Muscle layer of colon (tissue), 2 donors: ENCODE data around the gene CDC45.

Experiments used
- H3K27ac ChIP-seq: one replicate; pipeline ENCODE4 v1.7.0; 2013; ENCODE audit warnings: low read depth, mild to moderate bottlenecking, low read length, moderate library complexity
- H3K27me3 ChIP-seq, 2 donors: one replicate each; pipeline ENCODE4 v1.7.0; 2013; ENCODE audit warnings: low read length in 2 of 2, mild to moderate bottlenecking in 2 of 2; ENCODE audit not compliant: insufficient read depth in 2 of 2, control insufficient read depth in 1 of 2
- H3K36me3 ChIP-seq: one replicate; pipeline ENCODE4 v1.7.0; 2013; ENCODE audit warnings: mild to moderate bottlenecking, low read length; ENCODE audit not compliant: insufficient read depth
- H3K4me1 ChIP-seq: one replicate; pipeline ENCODE4 v1.7.0; 2013; ENCODE audit warnings: mild to moderate bottlenecking, low read length; ENCODE audit not compliant: insufficient read depth
- H3K4me3 ChIP-seq, 2 donors: one replicate each; pipeline ENCODE4 v1.7.0; 2013; ENCODE audit warnings: low read length in 2 of 2, low read depth in 1 of 2, mild to moderate bottlenecking in 1 of 2, moderate library complexity in 1 of 2
- H3K9ac ChIP-seq: one replicate; pipeline ENCODE4 v1.7.0; 2013; ENCODE audit warnings: low read length
- H3K9me3 ChIP-seq: one replicate; pipeline ENCODE4 v1.7.0; 2013; ENCODE audit warnings: mild to moderate bottlenecking, low read length
- donor health status: abdominal sarcoma.
- donor health status: Adenocarcinoma of cecum.

Gene CDC45

DNA sequence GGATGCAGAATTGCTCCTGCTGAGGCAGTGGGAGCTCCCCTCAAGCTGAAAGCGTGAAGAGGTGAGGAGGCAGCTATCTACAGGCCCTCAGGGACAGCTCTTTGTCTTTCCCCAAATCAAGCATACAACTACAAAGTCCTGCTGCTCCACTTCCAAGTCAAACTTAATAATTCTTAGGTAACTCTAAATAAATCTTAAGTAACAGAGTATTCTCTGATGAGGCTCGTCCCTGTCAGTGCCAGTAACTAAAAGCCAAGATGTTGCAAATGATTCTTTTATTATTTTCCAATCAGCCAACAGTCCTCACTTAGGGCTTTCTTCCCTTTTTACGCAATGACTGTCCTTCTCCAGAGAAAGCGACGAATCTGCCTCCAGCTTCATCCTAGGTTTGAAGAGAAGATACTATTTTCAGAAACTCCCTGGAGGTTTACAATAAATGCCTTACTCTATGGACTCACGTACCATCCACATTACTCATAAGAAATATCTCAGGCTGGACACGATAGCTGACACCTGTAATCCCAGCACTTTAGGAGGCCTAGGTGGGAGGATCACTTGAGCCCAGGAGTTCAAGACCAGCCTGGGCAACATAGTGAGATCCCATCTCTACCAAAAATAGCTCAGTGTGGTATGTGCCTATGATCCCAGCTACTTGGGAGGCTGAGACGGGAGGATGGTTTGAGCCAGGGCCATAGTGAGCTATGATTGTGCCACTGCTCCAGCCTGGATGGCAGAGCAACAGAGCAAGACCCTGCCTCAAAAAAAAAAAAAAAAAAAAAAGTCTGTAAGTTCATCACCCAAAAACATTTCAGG lies 29.2 kb upstream of the CDC45 start:
- Histone ChIP-seq H3K36me3 (peaks cover 42% of the 10 kb centered on the region), H3K27me3 (no peaks in the 10 kb centered on the region), H3K9me3 (no peaks in the 10 kb centered on the region), H3K9ac (no peak overlapping the region), H3K4me3 (no peak overlapping the region), H3K27ac (no peak overlapping the region), H3K4me1 (peaks cover 20% of the 10 kb centered on the region)

DNA sequence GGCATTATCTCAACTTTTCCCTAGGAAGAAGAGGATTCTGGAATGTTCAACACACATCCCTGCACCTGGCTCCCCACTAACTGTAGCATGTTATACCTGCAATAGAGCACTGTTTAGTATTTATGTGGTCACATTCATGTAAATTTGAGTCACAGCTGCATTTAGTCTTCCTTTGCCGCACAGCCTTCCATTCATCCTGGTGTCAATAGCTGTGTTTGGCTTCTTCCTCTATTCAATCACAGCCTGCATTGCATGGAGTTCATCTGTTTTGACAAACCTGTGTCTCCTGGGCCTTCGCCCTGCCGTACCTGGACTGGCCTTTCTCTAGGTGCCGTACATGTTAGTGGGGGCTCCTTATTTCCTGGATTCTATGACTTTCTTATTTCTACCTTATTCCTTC lies 28.1 kb upstream of the CDC45 start:
- Histone ChIP-seq H3K4me1 (peaks cover 10% of the 10 kb centered on the region), H3K27me3 (no peaks in the 10 kb centered on the region), H3K4me3 (no peak overlapping the region), H3K9me3 (no peaks in the 10 kb centered on the region), H3K36me3 (peaks cover 52% of the 10 kb centered on the region), H3K9ac (no peak overlapping the region), H3K27ac (no peak overlapping the region)

DNA sequence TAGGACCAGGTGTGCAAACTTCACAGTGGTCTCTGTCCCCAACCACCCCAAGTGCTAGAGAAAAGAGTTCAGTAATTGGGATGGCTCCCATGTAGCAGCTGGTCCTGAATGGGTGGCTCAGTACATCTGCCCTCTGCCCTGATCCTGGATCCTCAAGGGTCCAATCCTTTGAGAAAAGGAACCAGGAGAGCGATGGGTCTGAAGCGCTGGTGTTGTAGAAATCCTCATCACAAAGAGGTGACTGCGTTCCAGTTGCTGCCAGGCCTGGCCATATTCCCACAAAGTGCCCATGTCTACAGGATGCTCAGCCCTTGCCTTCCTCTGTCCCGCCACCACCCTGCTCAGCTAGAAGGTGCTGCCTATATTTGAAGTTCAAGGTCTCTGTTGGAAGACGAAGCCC lies 26.0 kb upstream of the CDC45 start:
- H3K9me3 ChIP-seq = no peaks in the 10 kb centered on the region
- peaks cover 68% of the 10 kb centered on the region for H3K36me3 ChIP-seq
- no peak overlapping the region for H3K4me3 ChIP-seq
- peaks cover under 1% of the 10 kb centered on the region for H3K4me1 ChIP-seq
- no peak overlapping the region for H3K9ac ChIP-seq
- no peak overlapping the region for H3K27ac ChIP-seq
- H3K27me3 ChIP-seq = no peaks in the 10 kb centered on the region

DNA sequence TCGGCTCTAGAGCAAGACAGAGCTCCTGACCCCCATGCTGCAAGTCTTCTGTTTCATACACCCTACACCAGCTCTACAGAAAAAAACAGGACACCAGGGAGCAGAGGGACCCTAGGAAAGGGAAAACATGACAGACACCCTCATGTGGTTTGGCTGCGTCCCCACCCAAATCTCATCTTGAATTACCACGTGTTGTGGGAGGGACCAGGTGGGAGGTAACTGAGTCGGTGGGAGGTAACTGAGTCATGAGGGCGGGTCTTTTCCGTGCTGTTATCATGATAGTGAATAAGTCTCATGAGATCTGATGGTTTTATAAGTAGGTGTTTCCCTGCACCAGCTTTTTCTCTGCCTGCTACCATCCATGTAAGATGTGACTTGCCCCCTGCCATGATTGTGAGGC lies 25.6 kb upstream of the CDC45 start:
- Histone ChIP-seq H3K4me3 (no peak overlapping the region), H3K27ac (no peak overlapping the region), H3K4me1 (no peaks in the 10 kb centered on the region), H3K36me3 (peaks cover 68% of the 10 kb centered on the region), H3K9ac (no peak overlapping the region), H3K27me3 (no peaks in the 10 kb centered on the region), H3K9me3 (no peaks in the 10 kb centered on the region)

DNA sequence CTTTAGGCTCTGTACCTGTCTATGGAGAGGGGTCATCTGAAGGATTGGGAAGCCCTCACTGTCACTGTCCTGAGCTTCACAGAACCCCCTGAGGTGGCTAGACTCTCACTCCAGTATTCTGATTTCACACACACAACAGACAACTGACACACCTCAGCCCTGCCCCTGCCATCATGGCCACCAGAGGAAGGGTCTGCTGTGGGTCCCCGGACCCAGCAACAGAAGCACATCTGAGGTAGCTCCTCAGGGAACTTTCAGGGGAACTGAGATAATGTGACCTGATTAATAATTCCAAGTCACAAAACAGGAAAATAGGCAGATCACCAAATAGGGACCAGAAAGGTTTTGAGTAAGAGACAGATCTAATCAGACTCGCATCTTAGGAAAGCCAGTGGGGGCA lies 24.7 kb upstream of the CDC45 start:
- Histone ChIP-seq H3K36me3 (peaks cover 68% of the 10 kb centered on the region), H3K4me1 (no peaks in the 10 kb centered on the region), H3K27ac (no peak overlapping the region), H3K9ac (no peak overlapping the region), H3K4me3 (no peak overlapping the region), H3K9me3 (no peaks in the 10 kb centered on the region), H3K27me3 (no peaks in the 10 kb centered on the region)

DNA sequence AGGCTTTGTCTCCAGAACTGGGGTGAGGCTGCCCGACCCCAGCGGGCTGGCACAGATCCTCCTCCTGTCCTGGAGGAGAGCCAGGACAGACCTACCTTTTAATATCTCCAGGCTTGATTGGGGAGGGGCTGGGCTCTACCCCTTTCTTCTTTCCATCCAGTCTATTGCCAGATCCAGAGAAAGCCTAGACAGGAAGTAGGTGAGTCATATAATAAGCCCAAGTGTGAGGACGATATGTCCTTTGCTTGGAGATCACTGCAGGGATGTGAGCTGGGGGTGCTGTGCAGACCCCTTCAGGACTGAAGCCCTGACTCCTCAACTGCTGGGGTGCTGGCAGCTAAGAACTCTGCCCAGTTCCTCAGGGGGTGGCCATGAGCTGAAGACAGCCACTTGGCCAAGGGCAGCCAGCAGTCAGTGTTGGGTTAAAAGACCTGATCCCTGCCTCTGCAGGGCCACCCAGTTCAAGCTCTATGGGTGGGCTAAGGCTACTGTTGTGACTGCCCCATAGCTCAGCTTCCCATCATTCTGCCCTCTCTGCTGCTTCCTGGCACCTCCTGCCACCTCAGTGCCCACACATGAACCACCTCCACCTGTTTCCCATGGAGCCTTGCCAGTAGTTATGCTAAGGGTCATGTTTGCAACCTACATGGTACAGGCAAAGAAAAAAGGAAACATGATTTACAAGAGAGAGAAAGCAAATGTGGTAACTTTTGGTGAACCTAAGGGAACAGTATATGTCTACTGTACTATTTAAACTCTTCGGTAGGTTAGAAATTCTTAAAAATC lies 23.9 kb upstream of the CDC45 start:
- no peak overlapping the region for H3K27ac ChIP-seq
- no peaks in the 10 kb centered on the region for H3K27me3 ChIP-seq
- H3K4me3 ChIP-seq = no peak overlapping the region
- H3K36me3 ChIP-seq = peaks cover 68% of the 10 kb centered on the region
- no peaks in the 10 kb centered on the region for H3K9me3 ChIP-seq
- no peak overlapping the region for H3K9ac ChIP-seq
- no peaks in the 10 kb centered on the region for H3K4me1 ChIP-seq

DNA sequence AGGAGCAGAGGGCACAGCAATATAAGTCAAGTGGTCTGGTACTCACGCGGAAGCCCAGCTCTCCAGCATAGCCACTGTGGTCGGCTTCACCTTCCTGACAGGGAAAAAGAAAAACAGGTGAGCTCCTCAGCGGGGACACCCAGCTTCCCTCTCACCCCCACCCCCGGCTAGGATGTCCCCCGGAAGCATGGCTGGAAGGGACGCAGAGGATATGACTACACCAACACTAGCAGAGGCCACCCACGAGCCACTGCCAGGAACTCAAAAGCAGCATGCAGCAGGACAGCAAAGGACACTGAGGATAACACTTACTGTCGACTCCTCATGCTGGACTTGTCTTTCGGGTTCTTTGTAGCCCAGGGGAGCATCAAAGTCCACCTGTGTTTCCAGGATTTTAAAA lies 23.2 kb upstream of the CDC45 start:
- Histone ChIP-seq H3K9me3 (no peaks in the 10 kb centered on the region), H3K27me3 (no peaks in the 10 kb centered on the region), H3K36me3 (peaks cover 65% of the 10 kb centered on the region), H3K4me1 (no peaks in the 10 kb centered on the region), H3K27ac (no peak overlapping the region), H3K4me3 (no peak overlapping the region), H3K9ac (no peak overlapping the region)

DNA sequence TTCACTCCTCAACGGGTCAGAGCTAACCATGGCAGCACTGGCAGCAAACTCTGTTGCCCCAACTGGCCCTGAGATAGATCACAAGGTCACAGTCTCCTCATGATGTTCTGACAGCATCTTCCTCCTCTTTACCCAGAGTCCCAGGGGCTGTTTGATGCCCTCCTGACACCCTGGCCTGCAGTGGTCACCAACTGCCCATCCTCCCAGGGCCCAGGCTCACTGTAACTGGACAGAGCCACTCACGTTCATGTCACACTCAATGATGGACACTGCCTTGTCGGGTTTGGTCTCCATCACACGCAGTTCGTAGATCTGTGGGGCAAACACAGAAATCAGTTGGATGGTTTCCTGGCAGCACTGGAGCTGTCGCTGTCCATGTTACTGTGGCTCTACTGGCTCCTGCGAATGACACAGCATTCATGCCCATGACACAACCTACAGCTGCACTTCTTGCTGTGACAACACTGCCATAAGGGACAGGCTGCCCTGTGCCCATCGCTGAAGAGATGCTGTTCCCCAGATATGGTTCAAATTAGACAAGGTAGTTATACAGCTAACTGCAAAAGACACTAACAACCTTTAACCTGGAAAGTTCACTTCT lies 21.8 kb upstream of the CDC45 start:
- Histone ChIP-seq H3K27me3 (no peaks in the 10 kb centered on the region), H3K9me3 (no peaks in the 10 kb centered on the region), H3K36me3 (peaks cover 52% of the 10 kb centered on the region), H3K9ac (no peak overlapping the region), H3K4me3 (no peak overlapping the region), H3K27ac (no peak overlapping the region), H3K4me1 (no peaks in the 10 kb centered on the region)

DNA sequence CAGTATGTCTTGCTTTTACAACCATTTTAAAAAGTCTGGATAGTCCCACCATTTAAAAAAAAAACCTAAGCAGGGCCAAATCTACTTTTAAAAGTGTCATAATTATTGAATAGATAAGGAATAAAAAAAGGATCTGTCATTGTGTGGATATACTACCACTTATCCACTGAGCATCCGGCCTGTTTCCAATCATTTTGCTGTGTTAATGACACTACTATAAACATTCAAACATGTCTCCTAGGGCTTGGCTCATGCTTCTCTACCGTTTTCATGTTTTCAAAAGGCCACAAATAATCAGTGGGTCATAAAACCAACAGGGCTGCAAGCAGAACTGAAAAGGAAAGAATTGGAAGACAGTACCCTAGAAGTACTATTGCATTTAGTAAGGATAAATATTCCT lies 19.7 kb upstream of the CDC45 start:
- no peaks in the 10 kb centered on the region for H3K9me3 ChIP-seq
- no peaks in the 10 kb centered on the region for H3K27me3 ChIP-seq
- H3K4me3 ChIP-seq = no peak overlapping the region

DNA sequence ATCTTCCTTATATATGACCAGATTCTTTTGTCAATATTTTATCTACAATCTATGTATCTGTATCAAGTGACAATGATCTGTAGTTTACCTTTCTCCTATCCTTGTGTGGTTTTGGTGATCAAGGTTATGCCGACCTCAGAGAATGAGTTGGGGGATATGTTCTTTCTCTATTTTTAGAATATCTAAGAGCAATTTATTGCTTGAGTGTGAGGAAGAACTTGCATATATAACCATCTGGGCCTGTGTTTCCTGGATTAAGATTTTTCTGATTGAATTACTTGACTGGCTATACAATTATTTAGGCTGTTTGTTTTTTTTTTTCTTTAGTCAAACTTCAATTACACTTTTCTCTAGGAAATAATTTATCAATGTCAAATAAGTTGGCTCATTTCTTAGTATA lies 18.2 kb upstream of the CDC45 start:
- Histone ChIP-seq H3K27me3 (no peaks in the 10 kb centered on the region), H3K4me1 (no peaks in the 10 kb centered on the region), H3K9ac (no peak overlapping the region), H3K36me3 (peaks cover 39% of the 10 kb centered on the region), H3K27ac (no peak overlapping the region), H3K9me3 (no peaks in the 10 kb centered on the region), H3K4me3 (no peak overlapping the region)

More for the DNA sequence above, 19.7 kb upstream of the CDC45 start:
- no peak overlapping the region for H3K27ac ChIP-seq
- H3K4me1 ChIP-seq = no peaks in the 10 kb centered on the region
- peaks cover 42% of the 10 kb centered on the region for H3K36me3 ChIP-seq
- H3K9ac ChIP-seq = no peak overlapping the region

DNA sequence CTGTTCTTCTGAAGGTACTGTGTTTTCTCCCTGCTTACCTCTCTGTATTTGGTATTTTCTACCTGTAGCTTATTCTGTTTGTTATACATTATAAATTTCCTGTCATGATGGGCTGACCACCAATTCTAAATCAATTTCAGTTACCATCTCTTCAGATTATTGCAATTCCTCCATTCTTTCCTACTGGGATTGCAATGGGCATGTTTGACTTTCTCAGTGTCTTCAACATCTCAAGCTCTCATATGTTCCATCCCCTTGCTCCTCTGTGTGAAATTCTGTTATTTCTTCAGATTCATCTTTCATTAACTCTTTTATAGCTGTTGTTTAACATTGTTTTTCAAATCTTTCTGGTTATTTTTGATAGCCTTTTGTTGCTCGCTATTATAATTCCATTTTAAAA lies 16.7 kb upstream of the CDC45 start:
- H3K36me3 ChIP-seq = peaks cover 39% of the 10 kb centered on the region
- no peak overlapping the region for H3K27ac ChIP-seq
- no peaks in the 10 kb centered on the region for H3K27me3 ChIP-seq
- no peaks in the 10 kb centered on the region for H3K9me3 ChIP-seq
- no peak overlapping the region for H3K4me3 ChIP-seq
- H3K9ac ChIP-seq = no peak overlapping the region
- H3K4me1 ChIP-seq = no peaks in the 10 kb centered on the region
